Left hindlimb (tissue), 1 donor: ENCODE data around the gene TRAF5.
"Not testable (repeated sequence)": the region's sequence is repeated elsewhere in the genome, so short reads cannot be mapped to it uniquely, and the experiment has no call there.

Experiments
- DNase-seq: peaks from one replicate; pipeline ENCODE4 v3.0.0-alpha.2; 2018

TRAF5 gene

GRCh38 chr1:211379446-211379845, 52.8 kb downstream of the TRAF5 start:
- DNase-seq, result no peak

DNA sequence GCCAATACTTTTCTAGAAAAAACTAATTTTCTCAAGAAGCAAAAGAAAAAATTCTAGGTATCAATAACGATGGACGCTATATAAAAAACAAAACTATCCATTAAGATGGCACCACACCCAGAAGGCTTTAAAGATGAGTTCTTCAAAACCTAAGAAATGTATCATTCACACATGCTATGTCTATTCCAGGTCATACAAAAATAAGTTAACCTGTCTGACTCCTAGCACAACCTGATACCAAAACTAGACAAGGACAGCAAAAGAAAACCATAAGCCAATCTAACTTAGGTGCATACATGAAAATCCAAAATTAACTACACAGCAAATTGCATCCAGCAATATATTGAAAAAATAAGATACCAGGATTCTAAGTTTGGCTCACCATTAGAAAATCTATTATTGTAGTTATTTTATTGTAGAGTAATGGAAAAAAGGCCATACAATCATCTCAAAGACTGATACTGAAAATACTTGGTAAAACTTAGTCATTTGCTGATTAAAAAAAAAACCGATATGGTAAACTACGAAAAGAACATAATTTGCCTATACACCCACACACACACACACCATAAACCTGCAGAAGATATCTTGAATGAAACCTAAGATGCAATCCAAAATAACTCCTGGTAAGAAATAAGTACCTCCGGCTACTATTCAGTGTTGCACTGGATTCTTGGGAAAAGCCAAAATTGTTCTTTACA, 55.0 kb downstream of the TRAF5 start:
- no peak for DNase-seq

- DNase-seq, result no peak
Measured at GRCh38 chr1:211382182-211382713, 55.6 kb downstream of the TRAF5 start.

DNA sequence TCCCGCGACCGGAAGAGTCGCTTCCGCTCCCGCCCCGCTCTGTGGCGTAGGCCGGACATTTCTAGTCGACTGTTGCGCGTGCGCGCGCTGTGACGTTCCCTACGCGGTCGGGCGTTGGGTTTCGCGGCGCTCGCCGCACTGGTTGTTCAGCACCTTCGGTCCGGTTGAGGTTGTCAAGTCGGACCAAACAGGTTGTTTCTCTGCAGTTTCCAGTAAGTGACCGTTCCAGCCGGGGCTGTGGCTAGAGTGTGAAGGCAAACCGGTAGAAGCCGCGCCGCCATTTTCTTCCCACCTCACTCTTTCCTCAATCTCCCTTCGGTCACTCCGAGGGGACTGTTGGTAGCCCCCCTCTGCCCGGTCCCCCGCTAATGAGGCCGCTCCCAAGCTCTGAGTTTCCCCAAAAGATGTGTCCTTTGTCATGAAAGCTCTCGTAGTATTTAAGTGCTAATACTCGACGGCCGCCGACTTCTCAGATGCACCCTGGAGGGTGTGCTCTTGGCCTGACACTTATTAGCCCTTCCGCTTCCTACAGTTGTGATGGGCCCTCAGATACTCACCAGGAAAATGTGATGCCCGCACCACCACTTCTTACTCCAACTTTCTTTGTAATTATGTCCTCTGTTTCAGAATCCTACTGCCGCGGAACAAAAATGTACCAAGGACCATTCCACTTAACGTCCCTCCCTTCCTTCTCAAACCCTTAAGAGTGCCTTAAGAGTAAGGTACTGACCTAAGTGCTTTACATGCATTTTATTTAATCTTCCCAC, 56.3 kb downstream of the TRAF5 start:
- peak; percentile 96 for DNase-seq

DNA sequence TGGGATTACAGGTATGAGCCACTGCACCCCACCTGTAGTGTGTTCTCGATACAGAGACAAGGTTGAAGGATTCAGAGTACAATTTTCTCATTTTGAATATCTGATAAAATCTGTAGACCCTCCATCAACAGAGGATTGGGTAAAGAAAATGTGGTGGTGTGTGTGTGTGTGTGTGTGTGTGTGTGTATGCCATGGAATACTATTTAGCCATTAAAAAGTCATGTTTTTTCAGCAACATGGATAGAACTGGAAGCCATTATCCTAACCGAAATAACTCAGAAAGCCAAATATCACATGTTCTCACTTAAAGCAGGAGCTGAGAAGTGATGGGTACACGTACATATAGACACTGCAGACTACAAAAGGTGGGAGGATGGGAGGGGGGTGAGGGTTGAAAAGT, 57.9 kb downstream of the TRAF5 start:
- DNase-seq, result no peak

DNA sequence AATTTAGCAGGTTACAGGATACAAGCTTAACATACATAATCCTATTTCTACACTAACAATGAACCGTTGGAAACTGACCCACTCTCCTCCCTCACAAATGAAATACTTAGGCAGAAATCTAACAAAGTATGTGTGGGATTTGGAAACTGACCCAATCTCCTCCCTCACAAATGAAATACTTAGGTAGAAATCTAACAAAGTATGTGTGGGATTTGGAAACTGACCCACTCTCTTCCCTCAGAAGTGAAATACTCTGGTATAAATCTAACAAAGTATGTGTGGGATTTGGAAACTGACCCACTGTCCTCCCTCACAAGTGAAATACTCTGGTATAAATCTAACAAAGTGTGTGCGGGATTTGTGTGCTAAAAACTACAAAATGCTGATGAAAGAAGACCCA, 60.3 kb downstream of the TRAF5 start:
- DNase-seq, result no peak

DNA sequence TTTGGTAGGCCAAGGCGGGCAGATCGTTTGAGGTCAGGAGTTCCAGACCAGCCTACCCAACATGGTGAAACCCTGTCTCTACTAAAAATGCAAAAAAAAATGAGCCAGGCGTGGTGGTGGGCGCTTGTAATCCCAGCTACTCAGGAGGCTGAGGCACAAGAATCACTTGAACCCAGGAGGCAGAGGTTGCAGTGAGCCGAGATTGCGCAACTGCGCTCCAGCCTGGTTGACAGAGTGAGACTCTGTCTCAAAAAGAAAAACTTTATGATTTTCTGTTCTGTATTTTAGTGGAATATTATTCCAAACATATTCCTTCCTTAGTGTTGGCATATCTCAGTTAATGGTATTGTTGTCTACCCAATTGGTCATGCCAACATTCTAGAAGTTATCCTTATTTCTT, 64.2 kb downstream of the TRAF5 start:
- DNase-seq, result not testable (repeated sequence)

DNA sequence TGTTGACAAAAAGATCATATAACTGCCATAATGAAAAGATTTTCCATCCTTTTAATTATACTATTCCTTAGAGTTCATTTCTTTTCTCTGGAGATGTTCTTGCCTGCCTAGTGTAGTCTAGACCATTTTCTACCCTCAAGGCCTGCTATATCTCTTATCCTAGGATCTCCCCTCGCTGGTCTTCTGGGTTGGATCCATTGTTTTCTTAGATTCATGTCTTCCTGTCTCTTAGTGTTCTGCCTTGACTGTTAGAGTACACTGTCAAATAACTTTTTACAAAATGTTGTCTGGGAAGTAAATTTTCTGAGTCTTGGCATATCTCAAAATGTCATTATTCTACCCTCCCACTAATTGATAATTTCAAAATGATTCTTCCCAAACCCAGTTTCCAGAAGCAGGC, 66.6 kb downstream of the TRAF5 start:
- no peak for DNase-seq

DNA sequence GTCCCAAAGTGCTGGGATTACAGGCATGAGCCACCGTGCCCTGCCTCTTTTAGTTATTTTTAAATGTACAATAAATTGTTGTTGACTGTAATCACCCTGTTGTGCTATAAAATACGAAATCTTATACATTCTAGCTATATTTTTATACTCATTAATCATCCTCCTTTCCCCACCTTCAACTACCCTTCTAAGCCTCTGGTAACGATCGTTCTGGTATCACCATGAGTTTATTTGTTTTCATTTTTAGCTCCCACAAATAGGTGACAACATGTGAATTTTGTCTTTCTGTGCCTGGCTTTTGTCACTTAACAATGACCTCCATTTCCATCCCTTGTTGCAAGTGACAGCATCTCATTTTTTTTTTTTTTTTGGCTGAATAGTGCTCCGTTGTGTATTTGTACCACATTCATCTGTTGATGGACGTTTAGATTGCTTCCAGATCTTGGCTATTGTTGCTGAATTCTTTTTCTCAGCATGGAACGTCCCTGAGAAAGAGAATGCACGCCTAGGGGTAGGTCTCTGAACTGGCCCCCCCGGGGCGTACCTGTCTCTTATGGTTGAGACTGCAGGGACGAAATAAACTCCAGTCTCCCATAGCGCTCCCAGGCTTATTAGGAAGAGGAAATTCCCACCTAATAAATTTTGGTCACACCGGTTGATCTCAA, 71.8 kb downstream of the TRAF5 start:
- not testable (repeated sequence) for DNase-seq

GRCh38 chr1:211399851-211400393, 73.3 kb downstream of the TRAF5 start:
- DNase-seq, result not testable (repeated sequence)

- not testable (repeated sequence) for DNase-seq
Measured at GRCh38 chr1:211401751-211402150, 75.1 kb downstream of the TRAF5 start.

DNA sequence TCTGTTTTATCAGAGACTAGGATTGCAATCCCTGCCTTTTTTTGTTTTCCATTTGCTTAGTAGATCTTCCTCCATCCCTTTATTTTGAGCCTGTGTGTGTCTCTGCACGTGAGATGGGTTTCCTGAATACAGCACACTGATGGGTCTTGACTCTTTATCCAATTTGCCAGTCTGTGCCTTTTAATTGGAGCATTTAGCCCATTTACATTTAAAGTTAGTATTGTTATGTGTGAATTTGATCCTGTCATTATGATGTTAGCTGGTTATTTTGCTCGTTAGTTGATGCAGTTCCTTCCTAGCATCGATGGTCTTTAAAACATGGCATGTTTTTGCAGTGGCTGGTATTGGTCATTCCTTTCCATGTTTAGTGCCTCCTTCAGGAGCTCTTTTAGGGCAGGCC, 79.5 kb downstream of the TRAF5 start:
- DNase-seq, result not testable (repeated sequence)

DNA sequence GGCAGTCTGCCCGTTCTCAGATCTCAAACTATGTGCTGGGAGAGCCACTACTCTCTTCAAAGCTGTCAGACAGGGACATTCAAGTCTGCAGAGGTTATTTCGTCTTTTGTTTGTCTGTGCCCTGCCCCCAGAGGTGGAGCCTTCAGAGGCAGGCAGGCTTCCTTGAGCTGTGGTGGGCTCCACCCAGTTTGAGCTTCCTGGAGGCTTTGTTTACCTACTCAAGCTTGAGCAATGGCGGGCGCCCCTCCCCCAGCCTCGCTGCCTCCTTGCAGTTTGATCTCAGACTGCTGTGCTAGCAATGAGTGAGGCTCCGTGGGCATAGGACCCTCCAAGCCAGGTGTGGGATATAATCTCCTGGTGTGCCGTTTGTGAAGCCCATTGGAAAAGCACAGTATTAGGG, 81.1 kb downstream of the TRAF5 start:
- DNase-seq, result not testable (repeated sequence)

DNA sequence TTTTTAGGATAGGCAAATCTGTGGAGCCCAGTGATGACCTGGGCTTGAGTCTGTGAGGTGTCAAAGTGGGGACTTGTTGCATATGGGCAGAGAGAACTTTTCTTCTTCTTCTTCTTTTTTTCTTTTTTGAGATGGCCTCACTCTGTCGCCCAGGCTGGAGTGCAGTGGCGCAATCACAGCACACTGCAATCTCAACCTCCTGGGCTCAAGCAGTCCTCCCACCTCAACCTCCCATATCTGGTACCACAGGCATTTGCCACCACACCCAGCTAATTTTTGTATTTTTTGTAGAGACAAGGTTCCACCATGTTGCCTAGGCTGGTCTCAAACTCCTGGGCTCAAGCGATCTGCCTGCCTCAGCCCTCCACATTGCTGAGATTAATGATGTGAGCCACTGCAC, 85.0 kb downstream of the TRAF5 start:
- no peak for DNase-seq

GRCh38 chr1:211415700-211416099, 89.1 kb downstream of the TRAF5 start:
- DNase-seq, result no peak

DNA sequence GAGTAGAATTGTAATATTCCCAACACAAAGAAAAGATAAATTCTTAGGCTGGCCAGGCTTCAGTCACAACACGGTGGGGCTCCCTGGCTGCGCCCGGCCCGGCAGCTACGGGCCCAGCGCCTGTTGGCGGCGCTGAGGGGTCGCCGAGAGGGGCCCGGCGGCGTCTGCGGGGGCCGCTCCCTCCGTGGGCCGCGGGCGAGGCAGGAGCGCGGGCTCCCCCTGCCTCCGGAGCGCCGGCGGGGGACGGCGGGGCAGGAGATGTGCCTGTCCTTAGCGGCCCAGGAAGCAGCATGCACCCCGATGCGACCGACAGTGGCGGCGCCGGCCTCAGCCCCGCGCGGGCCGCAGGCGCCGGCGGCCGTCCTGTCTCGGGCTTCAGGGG, 89.6 kb downstream of the TRAF5 start:
- peak; percentile 36 for DNase-seq

DNA sequence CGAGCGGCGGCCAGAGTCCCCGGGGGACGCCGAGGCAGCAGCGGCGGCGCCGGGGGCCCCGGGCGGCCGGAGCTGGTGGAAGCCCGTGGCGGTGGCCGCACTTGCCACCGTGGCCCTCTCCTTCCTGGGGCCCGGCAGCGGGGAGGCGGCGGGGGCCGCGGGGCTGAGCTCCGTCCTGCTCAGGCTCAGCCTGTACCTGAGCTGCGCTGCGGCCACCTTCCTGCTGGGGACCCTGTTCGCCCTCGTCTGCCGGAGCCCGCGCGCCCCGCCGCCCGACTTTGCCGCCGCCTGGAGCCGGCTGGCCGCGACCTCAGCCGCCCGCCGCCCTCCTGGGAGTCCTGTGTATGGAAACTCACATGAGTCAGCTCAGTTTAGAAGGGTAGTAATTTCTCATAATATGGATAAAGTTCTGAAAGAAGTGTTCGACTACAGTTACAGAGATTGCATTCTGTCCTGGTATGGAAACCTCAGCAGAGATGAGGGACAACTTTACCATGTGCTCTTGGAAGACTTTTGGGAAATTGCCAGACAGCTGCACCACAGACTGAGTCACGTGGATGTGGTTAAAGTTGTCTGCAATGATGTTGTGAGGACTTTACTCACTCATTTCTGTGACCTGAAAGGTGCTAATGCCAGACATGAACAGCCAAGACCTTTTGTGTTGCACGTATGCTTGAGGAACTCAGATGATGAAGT, 90.1 kb downstream of the TRAF5 start:
- peak; percentile 57 for DNase-seq

- no peak for DNase-seq
Measured at GRCh38 chr1:211420389-211420788, 93.8 kb downstream of the TRAF5 start.

DNA sequence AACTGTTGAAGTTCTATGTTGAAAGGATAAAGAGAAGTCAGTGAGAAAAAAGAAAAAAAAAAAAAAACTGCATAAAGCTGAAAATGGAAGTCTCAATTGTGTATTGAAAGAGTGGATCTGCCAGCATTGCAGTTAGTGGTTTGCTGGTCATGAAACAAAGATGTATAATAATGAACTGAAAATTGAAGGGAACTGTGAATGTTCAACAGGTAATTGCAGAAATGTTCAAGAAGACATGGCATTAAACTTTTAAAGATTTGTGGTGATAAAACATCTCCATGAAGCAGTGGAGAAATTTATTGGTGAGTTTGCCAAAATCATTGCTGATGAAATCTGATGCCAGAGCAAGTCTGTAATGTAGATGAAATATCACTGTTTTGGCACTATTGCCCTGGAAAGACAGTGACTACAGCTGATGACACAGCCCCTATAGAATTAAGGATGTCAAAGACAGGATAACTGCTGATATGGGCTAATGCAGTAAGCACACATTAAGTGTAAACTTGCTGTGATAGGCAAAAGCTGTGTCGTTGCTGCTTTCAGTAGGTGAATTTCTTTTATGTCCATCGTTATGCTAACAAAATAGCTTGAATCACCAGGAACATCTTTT, 94.3 kb downstream of the TRAF5 start:
- DNase-seq, result no peak

DNA sequence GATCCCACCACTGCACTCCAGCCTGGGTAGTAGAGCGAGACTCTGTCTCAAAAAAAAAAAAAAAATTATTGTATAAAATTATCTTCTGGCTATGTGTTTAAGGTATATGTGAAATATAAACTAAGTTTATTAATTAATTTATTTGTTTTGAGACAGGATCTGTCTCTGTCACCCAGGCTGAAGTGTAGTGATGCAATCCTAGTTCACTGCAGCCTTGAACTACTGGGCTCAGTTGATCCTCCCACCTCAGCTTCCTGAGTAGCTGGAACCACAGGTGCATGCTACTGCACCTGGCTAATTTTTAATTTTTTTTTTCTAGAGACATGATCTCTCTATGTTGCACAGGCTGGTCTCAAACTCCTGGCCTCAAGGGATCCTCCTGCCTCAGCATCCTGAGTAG, 97.4 kb downstream of the TRAF5 start:
- DNase-seq, result no peak
